Ishikawa (cell line): Measurements from ENCODE around the gene ASTN1.

Experiments used
- CEBPB ChIP-seq: IDR thresholded peaks from 2 replicates; pipeline ENCODE4 v1.6.1; 2012
- CREB1 ChIP-seq: IDR thresholded peaks from 2 replicates; pipeline ENCODE4 v1.6.1; 2012; ENCODE audit warnings: low read depth
- EGR1 ChIP-seq: IDR thresholded peaks from 2 replicates; pipeline ENCODE4 v1.6.1; 2012
- EP300 ChIP-seq: IDR thresholded peaks from 2 replicates; pipeline ENCODE4 v1.6.1; 2012; ENCODE audit warnings: borderline replicate concordance
- FOXM1 ChIP-seq: IDR thresholded peaks from 2 replicates; pipeline ENCODE4 v1.6.1; 2012; ENCODE audit warnings: low read depth, borderline replicate concordance
- MAX ChIP-seq: IDR thresholded peaks from 2 replicates; pipeline ENCODE4 v1.6.1; 2012
- NFIC ChIP-seq: IDR thresholded peaks from 2 replicates; pipeline ENCODE4 v1.6.1; 2012
- RAD21 ChIP-seq: IDR thresholded peaks from 2 replicates; pipeline ENCODE4 v1.6.1; 2012; ENCODE audit warnings: low read depth
- REST ChIP-seq: IDR thresholded peaks from 2 replicates; pipeline ENCODE4 v1.6.1; 2012; ENCODE audit warnings: low read depth, mild to moderate bottlenecking
- TAF1 ChIP-seq: IDR thresholded peaks from 2 replicates; pipeline ENCODE4 v1.6.1; 2012; ENCODE audit warnings: low read depth, mild to moderate bottlenecking
- TCF12 ChIP-seq: IDR thresholded peaks from 2 replicates; pipeline ENCODE4 v1.6.1; 2012; ENCODE audit warnings: low read depth
- TEAD4 ChIP-seq: IDR thresholded peaks from 2 replicates; pipeline ENCODE4 v1.6.1; 2012
- USF1 ChIP-seq: IDR thresholded peaks from 2 replicates; pipeline ENCODE4 v1.6.1; 2012
- YY1 ChIP-seq: IDR thresholded peaks from 2 replicates; pipeline ENCODE4 v1.6.1; 2012; ENCODE audit warnings: low read depth
- ZBTB7A ChIP-seq: IDR thresholded peaks from 2 replicates; pipeline ENCODE4 v1.6.1; 2012; ENCODE audit warnings: low read depth

Gene ASTN1

GRCh38 chr1:177082855-177083693 is 81.4 kb downstream of the ASTN1 start:
- TF ChIP-seq TAF1, result no peak
- no peak for TF ChIP-seq RAD21
- TF ChIP-seq FOXM1, result no peak

GRCh38 chr1:177080564-177080963 is 83.9 kb downstream of the ASTN1 start:
- TF ChIP-seq FOXM1 (no peak), RAD21 (no peak), EP300 (no peak), MAX (no peak), TAF1 (no peak), TEAD4 (no peak), YY1 (no peak), CREB1 (no peak), TCF12 (no peak), NFIC (no peak), EGR1 (no peak), ZBTB7A (no peak)

- TF ChIP-seq RAD21, result no peak
- TF ChIP-seq CEBPB, result no peak
- TF ChIP-seq NFIC, result no peak
Observed at GRCh38 chr1:177077734-177078499, 86.6 kb downstream of the ASTN1 start.

GRCh38 chr1:177077006-177077405 is 87.5 kb downstream of the ASTN1 start:
- no peak for TF ChIP-seq USF1
- no peak for TF ChIP-seq MAX
- no peak for TF ChIP-seq YY1
- TF ChIP-seq ZBTB7A, result no peak
- no peak for TF ChIP-seq EP300
- no peak for TF ChIP-seq CEBPB
- TF ChIP-seq REST, result no peak
- TF ChIP-seq TCF12, result no peak
- TF ChIP-seq CREB1, result no peak
- TF ChIP-seq FOXM1, result no peak
- TF ChIP-seq EGR1, result no peak

- TF ChIP-seq TCF12, result no peak
- TF ChIP-seq RAD21, result no peak
- TF ChIP-seq TEAD4, result no peak
- TF ChIP-seq ZBTB7A, result no peak
- no peak for TF ChIP-seq CEBPB
- TF ChIP-seq EGR1, result no peak
- TF ChIP-seq USF1, result no peak
- no peak for TF ChIP-seq EP300
- TF ChIP-seq YY1, result no peak
- no peak for TF ChIP-seq REST
- no peak for TF ChIP-seq MAX
- no peak for TF ChIP-seq TAF1
- TF ChIP-seq FOXM1, result no peak
- TF ChIP-seq NFIC, result no peak
Observed at GRCh38 chr1:177069490-177069889, 95.0 kb downstream of the ASTN1 start.
